Thyroid gland (tissue), 4 donors: Measurements from ENCODE around the gene C17orf114.

Experiments used
- DNase-seq, 2 donors: peaks; one replicate each; pipeline ENCODE4 v3.0.0-alpha.2; 2019
- H3K27ac ChIP-seq, 3 donors: fragments of 200-600 bp; sonication (generic); 1 replicate in 2 of 3; 2 replicates in 1 of 3; pipeline ENCODE4 v1.5.1; 2016 to 2019; ENCODE audit warnings: mild to moderate bottlenecking in 1 of 3, moderate library complexity in 1 of 3
- H3K27me3 ChIP-seq: fragments of 200-600 bp; sonication (generic); one replicate; pipeline ENCODE4 v1.5.1; 2019
- H3K36me3 ChIP-seq, 2 donors: fragments of 200-600 bp; sonication (generic); one replicate each; pipeline ENCODE4 v1.5.1; 2016 to 2019
- H3K4me1 ChIP-seq, 2 donors: fragments of 200-600 bp; sonication (generic); one replicate each; pipeline ENCODE4 v1.5.1; 2017 to 2019
- H3K4me3 ChIP-seq, 3 donors: fragments of 200-600 bp; sonication (generic); replicated peaks in 1 of 3; 1 replicate in 2 of 3; 2 replicates in 1 of 3; pipeline ENCODE4 v1.5.1; 2016; ENCODE audit warnings: mild to moderate bottlenecking in 1 of 3
- H3K9me3 ChIP-seq: fragments of 200-600 bp; sonication (generic); one replicate; pipeline ENCODE4 v1.5.1; 2017
- POLR2A ChIP-seq, 2 donors: fragments of 450-650 bp; IDR thresholded peaks; one replicate each; pipeline ENCODE4 v1.6.1; 2017; ENCODE audit warnings: antibody characterized with exemption in 2 of 2, mild to moderate bottlenecking in 2 of 2, moderate library complexity in 1 of 2
- WGBS, 2 donors: methylation state at CpG; one replicate each; pipeline ENCODE4 v1.1.5; 2017; 5-methylcytosine and 5-hydroxymethylcytosine counted together
- intact Hi-C: fragments of 100-400 bp; cut with DNase I; formaldehyde crosslinking; loops from one replicate; pipeline ENCODE4 v1.15.1; 2023
- TF ChIP-seq, protein P1 (sequence below), 6 experiments: fragments of 200-600 bp in 3 of 6; fragments of 450-650 bp in 3 of 6; sonication (generic) in 3 of 6; IDR thresholded peaks; one replicate each; pipeline ENCODE4 v1.5.1; 2016 to 2019; ENCODE audit warnings: antibody characterized with exemption in 6 of 6, mild to moderate bottlenecking in 2 of 6, inconsistent platforms in 1 of 6, moderate library complexity in 1 of 6

The C17orf114 gene

DNA sequence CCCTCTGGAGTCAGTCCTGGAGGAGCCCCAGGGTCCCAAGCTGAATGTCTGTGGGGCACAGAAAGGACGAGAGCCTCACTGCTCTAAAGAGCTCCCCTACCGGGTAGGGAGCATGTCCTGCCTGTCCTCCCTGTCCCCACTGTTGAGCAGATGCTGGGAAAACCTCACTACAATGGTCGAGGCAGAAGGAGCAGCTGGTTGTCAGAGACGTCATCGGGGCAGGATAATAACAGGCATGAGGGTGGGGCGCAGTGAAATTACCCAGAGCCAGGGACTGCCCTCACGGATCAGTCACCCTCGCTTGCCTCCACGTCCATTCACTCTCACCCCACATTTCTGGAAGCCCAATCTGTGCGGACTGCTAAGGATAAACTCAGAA is 29.9 kb downstream of the C17orf114 start:
- no peaks in the 10 kb centered on the region for H3K4me1 ChIP-seq
- WGBS, 2 donors = 67 to 76% methylated on average over 10 of the region's 10 CpGs
- H3K4me3 ChIP-seq = no peak overlapping the region
- no peak overlapping the region for H3K27ac ChIP-seq
- H3K27me3 ChIP-seq = no peaks in the 10 kb centered on the region
- H3K36me3 ChIP-seq = no peaks in the 10 kb centered on the region
- no peaks in the 10 kb centered on the region for H3K9me3 ChIP-seq
- no peak for DNase-seq
- intact Hi-C loops = no loop called here
- TF ChIP-seq POLR2A (IDR thresholded peaks at IDR 0.05) = no peak
- TF ChIP-seq, protein P1, sequence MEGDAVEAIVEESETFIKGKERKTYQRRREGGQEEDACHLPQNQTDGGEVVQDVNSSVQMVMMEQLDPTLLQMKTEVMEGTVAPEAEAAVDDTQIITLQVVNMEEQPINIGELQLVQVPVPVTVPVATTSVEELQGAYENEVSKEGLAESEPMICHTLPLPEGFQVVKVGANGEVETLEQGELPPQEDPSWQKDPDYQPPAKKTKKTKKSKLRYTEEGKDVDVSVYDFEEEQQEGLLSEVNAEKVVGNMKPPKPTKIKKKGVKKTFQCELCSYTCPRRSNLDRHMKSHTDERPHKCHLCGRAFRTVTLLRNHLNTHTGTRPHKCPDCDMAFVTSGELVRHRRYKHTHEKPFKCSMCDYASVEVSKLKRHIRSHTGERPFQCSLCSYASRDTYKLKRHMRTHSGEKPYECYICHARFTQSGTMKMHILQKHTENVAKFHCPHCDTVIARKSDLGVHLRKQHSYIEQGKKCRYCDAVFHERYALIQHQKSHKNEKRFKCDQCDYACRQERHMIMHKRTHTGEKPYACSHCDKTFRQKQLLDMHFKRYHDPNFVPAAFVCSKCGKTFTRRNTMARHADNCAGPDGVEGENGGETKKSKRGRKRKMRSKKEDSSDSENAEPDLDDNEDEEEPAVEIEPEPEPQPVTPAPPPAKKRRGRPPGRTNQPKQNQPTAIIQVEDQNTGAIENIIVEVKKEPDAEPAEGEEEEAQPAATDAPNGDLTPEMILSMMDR (IDR thresholded peaks at IDR 0.05) = no peak

DNA sequence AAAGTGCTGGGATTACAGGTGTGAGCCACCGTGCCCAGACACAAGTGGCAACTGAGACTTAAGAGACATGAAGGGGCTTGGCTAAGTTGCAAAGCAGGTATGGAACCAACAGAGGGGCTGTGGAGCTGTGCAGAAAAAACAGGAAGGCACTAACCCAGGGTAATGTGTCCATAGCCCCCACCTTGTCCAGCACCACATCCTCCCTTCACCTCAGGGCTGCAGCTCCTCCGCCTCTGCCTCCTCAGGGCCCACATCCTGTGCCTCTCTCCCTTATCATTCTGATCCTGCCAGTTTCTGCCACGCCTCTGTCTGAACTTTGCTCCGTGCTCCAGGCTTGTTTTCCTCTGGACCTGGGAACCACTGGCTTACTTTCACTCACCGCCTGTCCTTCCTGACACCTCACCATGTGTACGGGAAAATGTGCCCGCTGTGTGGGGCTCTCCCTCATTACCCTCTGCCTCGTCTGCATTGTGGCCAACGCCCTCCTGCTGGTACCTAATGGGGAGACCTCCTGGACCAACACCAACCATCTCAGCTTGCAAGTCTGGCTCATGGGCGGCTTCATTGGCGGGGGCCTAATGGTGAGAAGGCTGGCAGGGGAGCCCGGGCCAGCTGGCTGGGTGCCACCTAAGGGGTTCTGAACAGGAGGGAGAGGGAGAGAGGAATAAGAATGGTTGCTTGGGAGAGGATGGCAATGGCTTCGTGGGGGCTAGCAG is 30.5 kb downstream of the C17orf114 start, which contains the start of gene TM4SF5:
Gene TM4SF5, plus strand, starts transcription at position 368 of the 716 bp plus-strand sequence. Its CDS starts 37 bp downstream, at position 405.
- no peaks in the 10 kb centered on the region for H3K4me1 ChIP-seq
- TF ChIP-seq POLR2A (IDR thresholded peaks at IDR 0.05) = no peak
- TF ChIP-seq, protein P1 (IDR thresholded peaks at IDR 0.05) = no peak
- WGBS, 2 donors = 66 to 77% methylated on average over 12 to 13 of the region's 13 CpGs

DNA sequence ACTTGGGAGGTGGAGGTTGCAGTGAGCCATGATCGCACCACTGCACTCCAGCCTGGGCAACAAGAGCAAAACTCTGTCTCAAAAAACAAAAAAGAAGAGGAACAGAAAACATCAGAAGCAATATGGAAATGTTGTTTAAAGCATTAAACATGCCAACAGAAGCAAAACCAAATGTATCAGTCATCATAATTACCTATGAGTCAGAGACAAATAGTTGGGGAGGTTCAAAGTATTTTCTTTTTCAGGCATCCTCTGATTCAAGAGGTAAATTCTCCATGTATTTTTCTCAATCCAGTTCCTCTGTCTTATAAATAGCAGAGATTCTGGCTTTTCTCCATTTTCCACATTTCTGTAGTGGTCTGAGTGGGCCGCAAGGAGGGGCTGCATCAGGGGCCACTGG is 32.5 kb downstream of the C17orf114 start:
- intact Hi-C loops = no loop called here
- Histone ChIP-seq H3K27ac (no peak overlapping the region), H3K9me3 (no peaks in the 10 kb centered on the region), H3K36me3 (no peaks in the 10 kb centered on the region), H3K4me1 (no peaks in the 10 kb centered on the region), H3K27me3 (no peaks in the 10 kb centered on the region), H3K4me3 (no peak overlapping the region)
- no peak for DNase-seq
- TF ChIP-seq, protein P1 (IDR thresholded peaks at IDR 0.05) = no peak
- TF ChIP-seq POLR2A (IDR thresholded peaks at IDR 0.05) = no peak
- 83 to 87% methylated on average over 2 of the region's 2 CpGs for WGBS, 2 donors

More for the DNA sequence above, 30.5 kb downstream of the C17orf114 start, which contains the start of gene TM4SF5:
- Histone ChIP-seq H3K36me3 (no peaks in the 10 kb centered on the region), H3K27ac (no peak within 1 kb of the TSS), H3K27me3 (no peaks in the 10 kb centered on the region), H3K4me3 (no peak within 1 kb of the TSS), H3K9me3 (no peaks in the 10 kb centered on the region)
- DNase-seq = no peak
- intact Hi-C loops = no loop called here

DNA sequence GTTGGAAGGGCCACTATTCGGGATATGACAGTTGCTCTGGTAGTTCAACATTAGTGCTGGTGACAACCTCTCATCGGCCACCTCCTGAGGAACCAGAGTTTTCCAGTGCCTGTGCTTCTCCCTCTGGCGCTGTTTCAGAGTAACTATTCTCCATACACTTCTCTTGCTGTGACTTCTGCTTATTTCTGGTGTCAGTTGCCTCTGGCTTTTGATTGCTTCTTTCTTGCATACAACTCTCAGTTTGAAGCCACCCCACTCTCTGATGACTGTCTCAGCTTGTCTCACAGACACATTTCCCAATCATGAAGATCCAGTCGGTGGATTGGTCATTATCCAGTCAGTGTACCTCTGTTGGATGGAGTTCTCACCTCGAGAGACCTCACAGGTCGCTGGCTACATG is 33.8 kb downstream of the C17orf114 start:
- Histone ChIP-seq H3K9me3 (no peaks in the 10 kb centered on the region), H3K27ac (no peak overlapping the region), H3K4me1 (no peaks in the 10 kb centered on the region), H3K4me3 (no peak overlapping the region), H3K27me3 (no peaks in the 10 kb centered on the region), H3K36me3 (no peaks in the 10 kb centered on the region)
- intact Hi-C loops = no loop called here
- TF ChIP-seq, protein P1 (IDR thresholded peaks at IDR 0.05) = no peak
- TF ChIP-seq POLR2A (IDR thresholded peaks at IDR 0.05) = no peak
- 71 to 91% methylated on average over 6 of the region's 6 CpGs for WGBS, 2 donors
- no peak for DNase-seq

DNA sequence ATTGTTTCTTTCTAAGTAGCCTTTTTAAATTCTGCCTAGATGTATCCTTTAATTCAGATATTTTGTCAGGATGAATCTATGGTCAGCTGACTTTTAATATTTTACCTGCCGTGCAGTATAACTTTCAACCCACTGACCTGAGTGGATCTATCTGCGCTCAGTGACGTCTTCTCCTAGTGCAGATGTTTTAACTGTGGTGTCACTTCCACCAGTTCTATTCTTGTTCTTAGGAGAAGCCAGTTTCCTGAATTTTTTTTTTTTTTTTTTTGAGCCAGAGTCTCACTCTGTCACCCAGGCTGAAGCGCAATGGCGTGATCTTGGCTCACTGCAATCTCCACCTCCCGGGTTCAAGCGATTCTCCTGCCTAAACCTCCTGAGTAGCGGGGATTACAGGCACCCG is 35.4 kb downstream of the C17orf114 start:
- H3K27ac ChIP-seq = no peak overlapping the region

More for the DNA sequence above, 35.4 kb downstream of the C17orf114 start:
- WGBS, 2 donors = 74 to 84% methylated on average over 9 of the region's 9 CpGs
- DNase-seq = no peak
- no peaks in the 10 kb centered on the region for H3K9me3 ChIP-seq
- H3K36me3 ChIP-seq = no peaks in the 10 kb centered on the region
- no peaks in the 10 kb centered on the region for H3K27me3 ChIP-seq
- intact Hi-C loops = no loop called here
- no peak overlapping the region for H3K4me3 ChIP-seq
- TF ChIP-seq, protein P1 (IDR thresholded peaks at IDR 0.05) = no peak
- TF ChIP-seq POLR2A (IDR thresholded peaks at IDR 0.05) = no peak
- H3K4me1 ChIP-seq = no peaks in the 10 kb centered on the region
